ENCODE data around the gene DDX27. TPM values are rescaled to one million over a fixed set of nuclear protein-coding genes. Genes with fewer than 3 reads are reported as not detected.

The DDX27 gene
- total and polyA plus RNA-seq, 2 of the 13 experiments (the other 11 are each of a cell fraction or from before 2014, with no cell fraction given): 42.6 to 72.8 TPM

DNA sequence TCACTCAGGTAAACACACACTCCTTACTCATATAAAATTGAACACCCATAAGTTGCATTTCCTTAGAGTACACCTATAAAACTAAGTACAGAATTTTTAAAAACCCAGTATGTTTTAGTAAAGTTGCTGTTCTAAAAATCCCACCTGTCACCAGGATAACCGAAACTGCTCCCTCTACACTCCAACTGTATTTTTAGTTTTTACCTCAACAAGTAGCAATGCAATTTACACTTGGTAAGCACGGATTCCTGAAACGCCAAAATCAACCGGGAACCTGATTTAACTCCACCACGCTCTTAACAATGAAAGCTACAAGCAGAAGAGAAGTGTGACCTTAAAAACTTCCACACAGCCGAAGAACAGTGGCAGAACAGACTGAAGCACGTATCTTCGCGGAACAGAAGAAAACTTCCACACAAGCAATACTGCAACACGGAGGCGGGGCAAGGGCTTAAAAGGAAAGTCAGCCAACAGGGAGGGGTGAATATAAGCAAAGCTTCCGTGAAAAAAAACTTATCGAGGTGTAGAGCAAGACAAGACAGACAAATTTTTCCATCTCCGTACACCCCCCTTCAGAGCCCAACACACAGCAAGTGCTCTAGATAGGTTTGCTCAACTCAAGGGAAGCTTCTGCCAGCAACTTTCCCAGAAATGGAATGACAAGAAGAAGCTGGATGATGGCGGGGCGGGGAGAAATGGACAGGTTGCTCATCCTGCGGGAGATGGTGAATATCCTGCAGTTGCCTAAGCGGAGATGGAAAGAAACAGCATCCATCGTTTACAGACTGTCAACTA, 32.5 kb upstream of the DDX27 start (continued):
- TF ChIP-seq, protein P1, sequence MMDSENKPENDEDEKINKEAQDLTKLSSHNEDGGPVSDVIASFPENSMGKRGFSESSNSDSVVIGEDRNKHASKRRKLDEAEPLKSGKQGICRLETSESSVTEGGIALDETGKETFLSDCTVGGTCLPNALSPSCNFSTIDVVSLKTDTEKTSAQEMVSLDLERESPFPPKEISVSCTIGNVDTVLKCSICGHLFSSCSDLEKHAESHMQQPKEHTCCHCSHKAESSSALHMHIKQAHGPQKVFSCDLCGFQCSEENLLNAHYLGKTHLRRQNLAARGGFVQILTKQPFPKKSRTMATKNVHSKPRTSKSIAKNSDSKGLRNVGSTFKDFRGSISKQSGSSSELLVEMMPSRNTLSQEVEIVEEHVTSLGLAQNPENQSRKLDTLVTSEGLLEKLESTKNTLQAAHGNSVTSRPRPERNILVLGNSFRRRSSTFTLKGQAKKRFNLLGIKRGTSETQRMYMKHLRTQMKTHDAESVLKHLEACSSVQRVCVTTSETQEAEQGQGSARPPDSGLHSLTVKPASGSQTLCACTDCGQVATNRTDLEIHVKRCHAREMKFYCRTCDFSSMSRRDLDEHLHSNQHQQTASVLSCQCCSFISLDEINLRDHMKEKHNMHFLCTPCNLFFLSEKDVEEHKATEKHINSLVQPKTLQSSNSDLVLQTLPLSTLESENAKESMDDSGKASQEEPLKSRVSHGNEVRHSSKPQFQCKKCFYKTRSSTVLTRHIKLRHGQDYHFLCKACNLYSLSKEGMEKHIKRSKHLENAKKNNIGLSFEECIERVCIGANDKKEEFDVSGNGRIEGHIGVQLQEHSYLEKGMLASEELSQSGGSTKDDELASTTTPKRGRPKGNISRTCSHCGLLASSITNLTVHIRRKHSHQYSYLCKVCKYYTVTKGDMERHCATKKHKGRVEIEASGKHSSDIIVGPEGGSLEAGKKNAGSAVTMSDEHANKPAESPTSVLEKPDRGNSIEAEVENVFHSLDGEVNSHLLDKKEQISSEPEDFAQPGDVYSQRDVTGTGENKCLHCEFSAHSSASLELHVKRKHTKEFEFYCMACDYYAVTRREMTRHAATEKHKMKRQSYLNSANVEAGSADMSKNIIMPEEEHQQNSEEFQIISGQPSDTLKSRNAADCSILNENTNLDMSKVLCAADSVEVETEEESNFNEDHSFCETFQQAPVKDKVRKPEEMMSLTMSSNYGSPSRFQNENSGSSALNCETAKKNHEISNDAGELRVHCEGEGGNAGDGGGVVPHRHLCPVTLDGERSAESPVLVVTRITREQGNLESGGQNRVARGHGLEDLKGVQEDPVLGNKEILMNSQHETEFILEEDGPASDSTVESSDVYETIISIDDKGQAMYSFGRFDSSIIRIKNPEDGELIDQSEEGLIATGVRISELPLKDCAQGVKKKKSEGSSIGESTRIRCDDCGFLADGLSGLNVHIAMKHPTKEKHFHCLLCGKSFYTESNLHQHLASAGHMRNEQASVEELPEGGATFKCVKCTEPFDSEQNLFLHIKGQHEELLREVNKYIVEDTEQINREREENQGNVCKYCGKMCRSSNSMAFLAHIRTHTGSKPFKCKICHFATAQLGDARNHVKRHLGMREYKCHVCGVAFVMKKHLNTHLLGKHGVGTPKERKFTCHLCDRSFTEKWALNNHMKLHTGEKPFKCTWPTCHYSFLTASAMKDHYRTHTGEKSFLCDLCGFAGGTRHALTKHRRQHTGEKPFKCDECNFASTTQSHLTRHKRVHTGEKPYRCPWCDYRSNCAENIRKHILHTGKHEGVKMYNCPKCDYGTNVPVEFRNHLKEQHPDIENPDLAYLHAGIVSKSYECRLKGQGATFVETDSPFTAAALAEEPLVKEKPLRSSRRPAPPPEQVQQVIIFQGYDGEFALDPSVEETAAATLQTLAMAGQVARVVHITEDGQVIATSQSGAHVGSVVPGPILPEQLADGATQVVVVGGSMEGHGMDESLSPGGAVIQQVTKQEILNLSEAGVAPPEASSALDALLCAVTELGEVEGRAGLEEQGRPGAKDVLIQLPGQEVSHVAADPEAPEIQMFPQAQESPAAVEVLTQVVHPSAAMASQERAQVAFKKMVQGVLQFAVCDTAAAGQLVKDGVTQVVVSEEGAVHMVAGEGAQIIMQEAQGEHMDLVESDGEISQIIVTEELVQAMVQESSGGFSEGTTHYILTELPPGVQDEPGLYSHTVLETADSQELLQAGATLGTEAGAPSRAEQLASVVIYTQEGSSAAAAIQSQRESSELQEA (CRISPR knock-in tag; IDR thresholded peaks at IDR 0.05; ENCODE audit: not compliant biosample characterization): no peak
- TF ChIP-seq, protein P2, sequence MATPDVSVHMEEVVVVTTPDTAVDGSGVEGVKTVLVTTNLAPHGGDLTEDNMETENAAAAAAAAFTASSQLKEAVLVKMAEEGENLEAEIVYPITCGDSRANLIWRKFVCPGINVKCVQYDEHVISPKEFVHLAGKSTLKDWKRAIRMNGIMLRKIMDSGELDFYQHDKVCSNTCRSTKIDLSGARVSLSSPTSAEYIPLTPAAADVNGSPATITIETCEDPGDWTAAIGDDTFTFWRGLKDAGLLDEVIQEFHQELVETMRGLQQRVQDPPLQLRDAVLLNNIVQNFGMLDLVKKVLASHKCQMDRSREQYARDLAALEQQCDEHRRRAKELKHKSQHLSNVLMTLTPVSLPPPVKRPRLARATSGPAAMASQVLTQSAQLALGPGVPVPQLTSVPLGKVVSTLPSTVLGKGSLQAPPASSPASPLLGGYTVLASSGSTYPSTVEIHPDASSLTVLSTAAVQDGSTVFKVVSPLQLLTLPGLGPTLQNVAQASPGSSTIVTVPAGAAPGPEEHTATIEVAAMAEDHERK (CRISPR knock-in tag; IDR thresholded peaks at IDR 0.05; ENCODE audit: low read depth): no peak
- TF ChIP-seq NKX3-1 (CRISPR knock-in tag; IDR thresholded peaks at IDR 0.05): no peak
- TF ChIP-seq, protein P3, sequence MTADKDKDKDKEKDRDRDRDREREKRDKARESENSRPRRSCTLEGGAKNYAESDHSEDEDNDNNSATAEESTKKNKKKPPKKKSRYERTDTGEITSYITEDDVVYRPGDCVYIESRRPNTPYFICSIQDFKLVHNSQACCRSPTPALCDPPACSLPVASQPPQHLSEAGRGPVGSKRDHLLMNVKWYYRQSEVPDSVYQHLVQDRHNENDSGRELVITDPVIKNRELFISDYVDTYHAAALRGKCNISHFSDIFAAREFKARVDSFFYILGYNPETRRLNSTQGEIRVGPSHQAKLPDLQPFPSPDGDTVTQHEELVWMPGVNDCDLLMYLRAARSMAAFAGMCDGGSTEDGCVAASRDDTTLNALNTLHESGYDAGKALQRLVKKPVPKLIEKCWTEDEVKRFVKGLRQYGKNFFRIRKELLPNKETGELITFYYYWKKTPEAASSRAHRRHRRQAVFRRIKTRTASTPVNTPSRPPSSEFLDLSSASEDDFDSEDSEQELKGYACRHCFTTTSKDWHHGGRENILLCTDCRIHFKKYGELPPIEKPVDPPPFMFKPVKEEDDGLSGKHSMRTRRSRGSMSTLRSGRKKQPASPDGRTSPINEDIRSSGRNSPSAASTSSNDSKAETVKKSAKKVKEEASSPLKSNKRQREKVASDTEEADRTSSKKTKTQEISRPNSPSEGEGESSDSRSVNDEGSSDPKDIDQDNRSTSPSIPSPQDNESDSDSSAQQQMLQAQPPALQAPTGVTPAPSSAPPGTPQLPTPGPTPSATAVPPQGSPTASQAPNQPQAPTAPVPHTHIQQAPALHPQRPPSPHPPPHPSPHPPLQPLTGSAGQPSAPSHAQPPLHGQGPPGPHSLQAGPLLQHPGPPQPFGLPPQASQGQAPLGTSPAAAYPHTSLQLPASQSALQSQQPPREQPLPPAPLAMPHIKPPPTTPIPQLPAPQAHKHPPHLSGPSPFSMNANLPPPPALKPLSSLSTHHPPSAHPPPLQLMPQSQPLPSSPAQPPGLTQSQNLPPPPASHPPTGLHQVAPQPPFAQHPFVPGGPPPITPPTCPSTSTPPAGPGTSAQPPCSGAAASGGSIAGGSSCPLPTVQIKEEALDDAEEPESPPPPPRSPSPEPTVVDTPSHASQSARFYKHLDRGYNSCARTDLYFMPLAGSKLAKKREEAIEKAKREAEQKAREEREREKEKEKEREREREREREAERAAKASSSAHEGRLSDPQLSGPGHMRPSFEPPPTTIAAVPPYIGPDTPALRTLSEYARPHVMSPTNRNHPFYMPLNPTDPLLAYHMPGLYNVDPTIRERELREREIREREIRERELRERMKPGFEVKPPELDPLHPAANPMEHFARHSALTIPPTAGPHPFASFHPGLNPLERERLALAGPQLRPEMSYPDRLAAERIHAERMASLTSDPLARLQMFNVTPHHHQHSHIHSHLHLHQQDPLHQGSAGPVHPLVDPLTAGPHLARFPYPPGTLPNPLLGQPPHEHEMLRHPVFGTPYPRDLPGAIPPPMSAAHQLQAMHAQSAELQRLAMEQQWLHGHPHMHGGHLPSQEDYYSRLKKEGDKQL (CRISPR knock-in tag; IDR thresholded peaks at IDR 0.05; ENCODE audit: low read depth): no peak
- TF ChIP-seq, protein P4, sequence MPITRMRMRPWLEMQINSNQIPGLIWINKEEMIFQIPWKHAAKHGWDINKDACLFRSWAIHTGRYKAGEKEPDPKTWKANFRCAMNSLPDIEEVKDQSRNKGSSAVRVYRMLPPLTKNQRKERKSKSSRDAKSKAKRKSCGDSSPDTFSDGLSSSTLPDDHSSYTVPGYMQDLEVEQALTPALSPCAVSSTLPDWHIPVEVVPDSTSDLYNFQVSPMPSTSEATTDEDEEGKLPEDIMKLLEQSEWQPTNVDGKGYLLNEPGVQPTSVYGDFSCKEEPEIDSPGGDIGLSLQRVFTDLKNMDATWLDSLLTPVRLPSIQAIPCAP (CRISPR knock-in tag; IDR thresholded peaks at IDR 0.05; ENCODE audit: low read depth): no peak
- no peak for TF ChIP-seq ZBTB1 (CRISPR knock-in tag; IDR thresholded peaks at IDR 0.05; ENCODE audit: borderline replicate concordance)
- no peak for TF ChIP-seq HNRNPL (IDR thresholded peaks at IDR 0.05; ENCODE audit: low read depth, low read length)
- no peak for TF ChIP-seq CENPT (CRISPR knock-in tag; IDR thresholded peaks at IDR 0.05; ENCODE audit: low read depth)
- TF ChIP-seq SRSF1 (optimal IDR thresholded peaks at IDR 0.05; ENCODE audit: low read depth, low read length): no peak
- TF ChIP-seq ZNF724P (CRISPR knock-in tag; IDR thresholded peaks at IDR 0.05; ENCODE audit: borderline replicate concordance): no peak
